Transverse colon (tissue), 4 donors: ENCODE results near the gene SPIRE1. TPM values are rescaled to one million over a fixed set of nuclear protein-coding genes. Genes with fewer than 3 reads are reported as not detected.

ENCODE experiments used
- DNase-seq: peaks from one replicate; pipeline ENCODE4 v3.0.0-alpha.2; 2019
- H3K27ac ChIP-seq, 4 donors: fragments of 200-600 bp; sonication (generic); 2 replicates each; pipeline ENCODE4 v1.5.1; 2016 to 2018; ENCODE audit warnings: inconsistent platforms in 4 of 4
- H3K27me3 ChIP-seq: fragments of 200-600 bp; sonication (generic); 2 replicates; pipeline ENCODE4 v1.5.1; 2017; ENCODE audit warnings: inconsistent platforms
- H3K36me3 ChIP-seq, 4 donors: fragments of 200-600 bp; sonication (generic); 2 replicates each; pipeline ENCODE4 v1.5.1; 2017 to 2019; ENCODE audit warnings: inconsistent platforms in 4 of 4
- H3K4me1 ChIP-seq, 4 donors: fragments of 200-600 bp; sonication (generic); 2 replicates each; pipeline ENCODE4 v1.5.1; 2017 to 2020; ENCODE audit warnings: inconsistent platforms in 4 of 4
- H3K4me3 ChIP-seq, 4 donors: fragments of 200-600 bp; sonication (generic); 1 replicate in 1 of 4; 2 replicates in 3 of 4; pipeline versions ENCODE4 v1.5.1 to v1.6.1; 2017 to 2019; ENCODE audit warnings: inconsistent platforms in 4 of 4
- H3K9me3 ChIP-seq, 2 donors: fragments of 200-600 bp; sonication (generic); 2 replicates each; pipeline ENCODE4 v1.5.1; 2017 to 2019; ENCODE audit warnings: inconsistent platforms in 2 of 2
- EP300 ChIP-seq: sonication (generic); formaldehyde crosslinking; IDR thresholded peaks from one replicate; pipeline ENCODE4 v1.6.1; 2017; ENCODE audit warnings: antibody characterized with exemption, low read depth
- POLR2A ChIP-seq: fragments of 450-650 bp; IDR thresholded peaks from one replicate; pipeline ENCODE4 v1.6.1; 2016; ENCODE audit warnings: antibody characterized with exemption, mild to moderate bottlenecking, moderate library complexity
- POLR2AphosphoS5 ChIP-seq, 3 donors: sonication (generic); formaldehyde crosslinking; IDR thresholded peaks; one replicate each; pipeline ENCODE4 v1.6.1; 2016; ENCODE audit warnings: antibody characterized with exemption in 3 of 3
- WGBS, 2 donors: methylation state at CpG; one replicate each; pipeline ENCODE4 v1.1.5; 2018; ENCODE audit warnings: low coverage in 1 of 2; 5-methylcytosine and 5-hydroxymethylcytosine counted together
- in situ Hi-C, 4 donors: fragments of 200-750 bp; cut with MboI; loops; one replicate each; pipeline versions ENCODE4 v1.15.0 to v1.15.1; 2017; ENCODE audit warnings: low sequenced_read_pairs in 3 of 4, low pct_ligation_motif_present in 1 of 4, low pct_unique_long_range_greater_than_20kb in 1 of 4
- intact Hi-C: fragments of 100-400 bp; cut with DNase I; formaldehyde crosslinking; loops from one replicate; pipeline ENCODE4 v1.15.1; 2023; ENCODE audit warnings: low total_unique reads
- total RNA-seq, 4 donors: library from RNA; depleted of rRNA; stranded (reverse); fragments of >200 nt; gene quantifications; one replicate each; pipeline ENCODE4 v1.1.0, GENCODE V29; 2016
- TF ChIP-seq, protein P1 (sequence below), 5 experiments: fragments of 200-600 bp in 3 of 5; fragments of 450-650 bp in 2 of 5; sonication (generic) in 3 of 5; IDR thresholded peaks; 1 replicate in 2 of 5; 2 replicates in 3 of 5; pipeline ENCODE4 v1.5.1; 2016 to 2017; ENCODE audit warnings: antibody characterized with exemption in 5 of 5, inconsistent platforms in 3 of 5, mild to moderate bottlenecking in 2 of 5, moderate library complexity in 1 of 5

Gene SPIRE1
- total RNA-seq, 4 donors from 2014 or later, result 6.0 to 7.8 (median 6.8) TPM

DNA sequence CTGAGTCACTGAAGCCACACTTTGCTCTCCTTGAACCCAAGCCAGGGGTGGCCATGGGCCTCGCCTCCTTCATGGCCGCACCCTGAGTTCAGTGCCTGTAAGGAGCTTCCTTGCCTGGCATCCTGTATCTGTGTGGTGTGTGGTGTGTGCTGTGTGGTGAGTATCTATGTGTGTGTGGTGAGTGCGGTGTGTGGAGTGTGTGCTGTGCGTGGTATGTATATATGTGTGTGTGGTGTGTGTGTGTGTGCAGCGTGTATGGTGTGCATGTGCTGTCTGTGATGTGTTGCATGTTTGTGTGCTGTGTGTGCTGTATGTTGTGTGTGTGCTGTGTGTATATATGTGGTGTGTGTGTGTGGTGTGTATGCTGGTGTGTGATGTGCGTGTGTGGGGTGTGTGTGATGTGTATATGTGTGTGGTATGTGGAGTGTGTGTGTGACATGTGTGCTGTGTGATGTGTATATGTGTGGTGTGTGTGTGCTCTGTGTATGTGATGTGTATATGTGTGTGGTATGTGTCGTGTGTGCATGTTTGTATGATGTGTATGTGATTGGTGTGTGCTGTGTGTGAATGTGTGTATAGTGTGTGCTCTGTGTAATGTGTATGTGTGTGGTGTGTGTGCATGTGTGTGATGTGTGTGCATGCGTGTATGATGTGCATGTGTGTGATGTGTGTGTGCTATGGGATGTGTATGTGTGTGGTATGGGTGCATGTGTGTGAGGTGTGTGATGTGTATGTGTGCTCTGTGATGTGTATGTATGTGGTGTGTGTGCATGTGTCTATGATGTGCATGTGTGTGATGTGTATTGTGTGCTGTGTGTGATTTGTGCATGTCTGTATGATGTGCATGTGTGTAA, 227.5 kb downstream of the SPIRE1 start:
- Histone ChIP-seq H3K36me3 (no peaks in the 10 kb centered on the region), H3K27ac (no peak overlapping the region)

DNA sequence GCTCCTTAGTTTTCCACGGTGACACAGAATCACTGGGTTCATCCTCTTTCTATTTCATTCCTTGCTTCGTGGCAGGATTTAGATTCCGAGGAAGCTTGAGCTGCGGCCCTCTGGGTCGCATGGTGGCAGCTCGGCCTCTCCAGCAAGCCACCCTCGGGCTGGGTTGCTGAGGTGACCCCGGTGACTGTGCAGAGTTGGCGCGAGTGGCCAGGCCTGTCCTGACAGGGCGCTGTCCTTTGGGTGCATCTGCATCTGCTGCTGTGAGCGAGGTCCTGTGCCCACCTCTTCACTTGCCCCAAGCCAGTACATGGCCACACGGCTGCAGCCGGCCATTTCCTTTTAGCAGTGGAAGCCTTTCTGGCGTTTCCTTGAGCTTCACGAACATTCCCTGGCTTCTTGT, 228.4 kb downstream of the SPIRE1 start:
- TF ChIP-seq POLR2AphosphoS5 (IDR thresholded peaks at IDR 0.05) (no peak), POLR2A (no peak), EP300 (no peak)
- TF ChIP-seq, protein P1, sequence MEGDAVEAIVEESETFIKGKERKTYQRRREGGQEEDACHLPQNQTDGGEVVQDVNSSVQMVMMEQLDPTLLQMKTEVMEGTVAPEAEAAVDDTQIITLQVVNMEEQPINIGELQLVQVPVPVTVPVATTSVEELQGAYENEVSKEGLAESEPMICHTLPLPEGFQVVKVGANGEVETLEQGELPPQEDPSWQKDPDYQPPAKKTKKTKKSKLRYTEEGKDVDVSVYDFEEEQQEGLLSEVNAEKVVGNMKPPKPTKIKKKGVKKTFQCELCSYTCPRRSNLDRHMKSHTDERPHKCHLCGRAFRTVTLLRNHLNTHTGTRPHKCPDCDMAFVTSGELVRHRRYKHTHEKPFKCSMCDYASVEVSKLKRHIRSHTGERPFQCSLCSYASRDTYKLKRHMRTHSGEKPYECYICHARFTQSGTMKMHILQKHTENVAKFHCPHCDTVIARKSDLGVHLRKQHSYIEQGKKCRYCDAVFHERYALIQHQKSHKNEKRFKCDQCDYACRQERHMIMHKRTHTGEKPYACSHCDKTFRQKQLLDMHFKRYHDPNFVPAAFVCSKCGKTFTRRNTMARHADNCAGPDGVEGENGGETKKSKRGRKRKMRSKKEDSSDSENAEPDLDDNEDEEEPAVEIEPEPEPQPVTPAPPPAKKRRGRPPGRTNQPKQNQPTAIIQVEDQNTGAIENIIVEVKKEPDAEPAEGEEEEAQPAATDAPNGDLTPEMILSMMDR (IDR thresholded peaks at IDR 0.05), result no peak
- H3K4me3 ChIP-seq, result no peak overlapping the region
- in situ Hi-C loops (no loop called here), intact Hi-C loops (no loop called here)
- H3K27me3 ChIP-seq, result no peaks in the 10 kb centered on the region
- no peaks in the 10 kb centered on the region for H3K36me3 ChIP-seq
- DNase-seq, result no peak
- no peaks in the 10 kb centered on the region for H3K4me1 ChIP-seq
- H3K27ac ChIP-seq, result no peak overlapping the region
- H3K9me3 ChIP-seq, result no peaks in the 10 kb centered on the region
- 97% methylated on average over 12 of the region's 16 CpGs; no CpG with 5 or more reads in 1 of the 2 donors for WGBS, 2 donors

More for the DNA sequence above, 227.5 kb downstream of the SPIRE1 start:
- no peak overlapping the region for H3K4me3 ChIP-seq
- 90 to 100% methylated on average over 1 to 8 of the region's 8 CpGs for WGBS, 2 donors
- in situ Hi-C loops (no loop called here), intact Hi-C loops (no loop called here)
- DNase-seq, result no peak
- no peaks in the 10 kb centered on the region for H3K27me3 ChIP-seq
- TF ChIP-seq POLR2AphosphoS5 (IDR thresholded peaks at IDR 0.05) (no peak), EP300 (no peak), POLR2A (no peak)
- TF ChIP-seq, protein P1 (IDR thresholded peaks at IDR 0.05), result no peak
- H3K4me1 ChIP-seq, result no peaks in the 10 kb centered on the region
- H3K9me3 ChIP-seq, result no peaks in the 10 kb centered on the region

DNA sequence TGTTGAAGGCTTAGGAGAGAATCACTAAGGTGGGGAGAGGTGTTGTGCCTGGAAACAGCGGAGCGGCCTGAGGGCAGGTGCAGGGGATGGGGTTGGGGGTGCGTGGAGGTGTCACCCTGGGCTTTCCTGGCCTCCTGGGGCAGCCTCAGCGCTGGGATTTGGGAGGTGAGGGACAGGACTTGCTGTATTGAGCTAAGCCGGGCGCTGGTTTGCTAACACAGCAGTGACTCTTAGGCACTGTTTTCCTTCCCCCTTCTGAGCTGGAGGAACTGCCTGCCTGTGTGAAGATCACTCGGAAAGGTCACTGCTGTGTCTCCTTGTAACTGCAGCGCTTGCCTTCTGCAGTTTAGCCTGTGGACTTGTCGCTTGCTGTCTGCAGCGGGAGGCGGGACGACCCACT, 229.0 kb downstream of the SPIRE1 start:
- Histone ChIP-seq H3K9me3 (no peaks in the 10 kb centered on the region), H3K36me3 (no peaks in the 10 kb centered on the region), H3K4me1 (no peaks in the 10 kb centered on the region), H3K27ac (no peak overlapping the region), H3K4me3 (no peak overlapping the region), H3K27me3 (no peaks in the 10 kb centered on the region)
- in situ Hi-C loops, result no loop called here
- TF ChIP-seq POLR2A, result no peak
- DNase-seq, result no peak
- WGBS, 2 donors, result 88% methylated on average over 12 of the region's 12 CpGs; no CpG with 5 or more reads in 1 of the 2 donors
- intact Hi-C loops, result no loop called here

DNA sequence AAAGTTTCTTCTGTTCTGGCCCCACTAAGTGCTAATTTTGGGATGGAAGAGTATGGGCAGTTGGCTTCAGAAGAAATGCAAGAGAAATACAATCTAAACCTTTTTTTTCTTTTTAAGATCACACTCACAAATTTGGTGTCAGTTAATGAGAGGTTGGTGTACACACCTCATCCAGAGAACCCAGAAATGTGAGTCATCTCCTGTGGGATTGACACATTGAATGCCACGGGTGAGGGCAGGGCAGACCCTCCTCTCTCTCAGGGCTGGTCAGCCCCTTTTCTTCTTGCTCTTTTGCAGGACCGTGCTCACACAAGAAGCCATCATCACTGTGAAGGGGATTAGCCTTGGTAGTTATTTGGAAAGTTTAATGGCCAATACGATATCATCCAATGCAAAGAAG, 231.0 kb downstream of the SPIRE1 start:
- no peak overlapping the region for H3K27ac ChIP-seq
- TF ChIP-seq POLR2A (no peak), EP300 (no peak), POLR2AphosphoS5 (IDR thresholded peaks at IDR 0.05) (no peak)
- TF ChIP-seq, protein P1 (IDR thresholded peaks at IDR 0.05), result no peak
- 87 to 90% methylated on average over 3 of the region's 3 CpGs for WGBS, 2 donors
- intact Hi-C loops (no loop called here), in situ Hi-C loops (no loop called here)
- H3K27me3 ChIP-seq, result no peaks in the 10 kb centered on the region
- no peak overlapping the region for H3K4me3 ChIP-seq
- no peaks in the 10 kb centered on the region for H3K9me3 ChIP-seq
- DNase-seq, result no peak
- no peaks in the 10 kb centered on the region for H3K4me1 ChIP-seq
- H3K36me3 ChIP-seq, result no peaks in the 10 kb centered on the region
